Vagina (tissue), 2 donors: ENCODE results near the gene NRXN3.

ENCODE experiments used
- CTCF ChIP-seq, 3 experiments: fragments of 450-650 bp in 2 of 3; fragments of 200-600 bp in 1 of 3; sonication (generic) in 1 of 3; IDR thresholded peaks; one replicate each; pipeline ENCODE4 v1.5.1; 2017 to 2019; ENCODE audit warnings: antibody characterized with exemption in 3 of 3, mild to moderate bottlenecking in 2 of 3, moderate library complexity in 2 of 3
- POLR2A ChIP-seq, 2 donors: fragments of 450-650 bp; IDR thresholded peaks; one replicate each; pipeline ENCODE4 v1.6.1; 2017; ENCODE audit warnings: antibody characterized with exemption in 2 of 2, mild to moderate bottlenecking in 2 of 2, moderate library complexity in 2 of 2
- POLR2AphosphoS5 ChIP-seq, 2 donors: sonication (generic); formaldehyde crosslinking; IDR thresholded peaks; one replicate each; pipeline ENCODE4 v1.9.0; 2017; ENCODE audit warnings: antibody characterized with exemption in 2 of 2, mild to moderate bottlenecking in 2 of 2, low read depth in 1 of 2; ENCODE audit not compliant: insufficient read depth in 1 of 2

GRCh38 chr14:78767436-78767835 lies 597.3 kb downstream of the NRXN3 start:
- TF ChIP-seq POLR2A (IDR thresholded peaks at IDR 0.05) (no peak), CTCF (IDR thresholded peaks at IDR 0.05) (no peak), POLR2AphosphoS5 (IDR thresholded peaks at IDR 0.05; ENCODE audit: insufficient read depth in 1 of 2, low read depth in 1 of 2) (no peak)
